Neural cell (in vitro differentiated cells): ENCODE data around the gene CEP120.

ENCODE experiments used
- CTCF ChIP-seq: fragments of 450-650 bp; IDR thresholded peaks from 2 replicates; pipeline ENCODE4 v1.5.1; 2014; ENCODE audit warnings: antibody characterized with exemption, mild to moderate bottlenecking, moderate library complexity; ENCODE audit not compliant: poor library complexity, severe bottlenecking
- EP300 ChIP-seq: fragments of 450-650 bp; conservative IDR thresholded peaks from 2 replicates; pipeline ENCODE4 v1.6.1; 2014; ENCODE audit warnings: antibody characterized with exemption, mild to moderate bottlenecking, moderate library complexity; ENCODE audit not compliant: poor library complexity, severe bottlenecking
- EZH2 ChIP-seq: fragments of 200-600, 300-800 bp; shearing (Covaris generic), sonication (generic); IDR thresholded peaks from 2 replicates; pipeline ENCODE4 v1.6.1; 2014; ENCODE audit warnings: antibody characterized with exemption, low read length, borderline replicate concordance, mild to moderate bottlenecking; ENCODE audit not compliant: insufficient read depth, poor library complexity, severe bottlenecking
- MXI1 ChIP-seq: fragments of 450-650 bp; conservative IDR thresholded peaks from 2 replicates; pipeline ENCODE4 v1.6.1; 2014; ENCODE audit warnings: antibody characterized with exemption, mild to moderate bottlenecking; ENCODE audit not compliant: poor library complexity, severe bottlenecking
- POLR2AphosphoS5 ChIP-seq: IDR thresholded peaks from 2 replicates; pipeline ENCODE4 v1.6.1; 2012
- RAD21 ChIP-seq: fragments of 450-650 bp; conservative IDR thresholded peaks from 2 replicates; pipeline ENCODE4 v1.6.1; 2014; ENCODE audit warnings: antibody characterized with exemption, mild to moderate bottlenecking, moderate library complexity
- REST ChIP-seq: IDR thresholded peaks from 2 replicates; pipeline ENCODE4 v1.6.1; 2012; ENCODE audit warnings: borderline replicate concordance
- TAF1 ChIP-seq: IDR thresholded peaks from 2 replicates; pipeline ENCODE4 v1.6.1; 2012; ENCODE audit warnings: low read depth

GRCh38 chr5:123414974-123415373 lies 8.2 kb downstream of the CEP120 start:
- TF ChIP-seq EP300 (no peak), CTCF (no peak), TAF1 (no peak), EZH2 (no peak), POLR2AphosphoS5 (no peak), REST (no peak), RAD21 (no peak), MXI1 (no peak)
